T-helper 1 cell treated with Interleukin-12 subunit alpha and Interleukin-12 subunit beta and Interleukin-4 antibody, amounts not matched to agents 30 ng/mL and 1 ng/mL, for 36 hours (primary cell): ENCODE measurements around the gene FAM110D. TPM values are rescaled to one million over a fixed set of nuclear protein-coding genes. Genes with fewer than 3 reads are reported as not detected.

Source experiments
- intact Hi-C: fragments of 100-400 bp; cut with micrococcal nuclease; formaldehyde crosslinking; loops from one replicate; pipeline ENCODE4 v1.15.1; 2024
- total RNA-seq: library from RNA; stranded (reverse); gene quantifications from 2 replicates; pipeline ENCODE4 v1.2.3, GENCODE V29; 2022

The FAM110D gene
- total RNA-seq, 1 donor from 2014 or later = not detected

GRCh38 chr1:26161415-26162219, 2.7 kb downstream of the FAM110D start:
- intact Hi-C loops = no loop called here

- intact Hi-C loops = no loop called here
Observed at GRCh38 chr1:26162220-26162709, 3.4 kb downstream of the FAM110D start.

GRCh38 chr1:26163684-26164035, 4.8 kb downstream of the FAM110D start:
- intact Hi-C loops = loop anchor here (1.0 kb wide), 1 partner anchor 128 kb away; no protein-coding TSS in a partner anchor

- intact Hi-C loops = loop anchor here (1.0 kb wide), 1 partner anchor 129 kb away; no protein-coding TSS in a partner anchor
Observed at GRCh38 chr1:26164036-26164860, 5.4 kb downstream of the FAM110D start.

GRCh38 chr1:26164861-26165842, 6.3 kb downstream of the FAM110D start:
- intact Hi-C loops = loop anchor here (1.0 kb wide), 3 partner anchors 20 to 130 kb away; no protein-coding TSS in a partner anchor

GRCh38 chr1:26166719-26167281, 7.9 kb downstream of the FAM110D start:
- intact Hi-C loops = no loop called here

GRCh38 chr1:26168410-26169197, 9.7 kb downstream of the FAM110D start, which contains the start of gene C1orf232:
C1orf232 (minus strand) TSS chr1:26168963; CDS start chr1:26168499, 464 bp downstream.
- intact Hi-C loops = loop anchor here (1.0 kb wide), 3 partner anchors 66 to 223 kb away; partner anchors contain the start of gene CEP85

- intact Hi-C loops = loop anchor here (1.0 kb wide), 3 partner anchors 65 to 222 kb away; partner anchors contain the start of gene CEP85
Observed at GRCh38 chr1:26169198-26169554, 10.3 kb downstream of the FAM110D start.

- intact Hi-C loops = loop anchor here (1.0 kb wide), 3 partner anchors 64 to 221 kb away; partner anchors contain the start of gene CEP85
Observed at GRCh38 chr1:26169669-26170471, 11.0 kb downstream of the FAM110D start, which contains the start of gene ZNF593. ZNF593 (plus strand) TSS chr1:26169908; CDS start chr1:26169984, 76 bp downstream.

GRCh38 chr1:26170472-26170821, 11.6 kb downstream of the FAM110D start:
- intact Hi-C loops = no loop called here

GRCh38 chr1:26171084-26172072, 12.5 kb downstream of the FAM110D start, which contains the start of gene ZNF593OS:
ZNF593OS (minus strand) TSS chr1:26171832; CDS start chr1:26171661, 171 bp downstream.
- intact Hi-C loops = no loop called here

GRCh38 chr1:26175346-26175745, 16.5 kb downstream of the FAM110D start:
- intact Hi-C loops = no loop called here

- intact Hi-C loops = no loop called here
Observed at GRCh38 chr1:26177182-26177684, 18.4 kb downstream of the FAM110D start, which contains the start of gene CNKSR1. CNKSR1 (plus strand) TSS chr1:26177491; CDS start chr1:26177548, 57 bp downstream.

GRCh38 chr1:26180010-26180506, 21.2 kb downstream of the FAM110D start:
- intact Hi-C loops = no loop called here

- intact Hi-C loops = no loop called here
Observed at GRCh38 chr1:26181586-26182382, 22.9 kb downstream of the FAM110D start.

- intact Hi-C loops = no loop called here
Observed at GRCh38 chr1:26182383-26182696, 23.5 kb downstream of the FAM110D start.
